GM12864 (cell line): ENCODE results near the gene ADGRG6.
A peak's percentile ranks its signal among the peaks of the same experiment; 100 is the strongest.

Experiments used
- DNase-seq: peaks from one replicate; pipeline ENCODE4 v3.0.0-alpha.2; 2011; ENCODE audit warnings: low read depth
- H3K4me3 ChIP-seq: 2 replicates; pipeline ENCODE4 v1.5.1; 2011; ENCODE audit warnings: mild to moderate bottlenecking, low read depth, low read length, control low read depth
- CTCF ChIP-seq: IDR thresholded peaks from 2 replicates; pipeline ENCODE4 v1.5.1; 2011; ENCODE audit warnings: low read depth, mild to moderate bottlenecking, moderate library complexity, low read length, control low read depth, inconsistent platforms; ENCODE audit errors: missing control alignments

ADGRG6 gene

DNA sequence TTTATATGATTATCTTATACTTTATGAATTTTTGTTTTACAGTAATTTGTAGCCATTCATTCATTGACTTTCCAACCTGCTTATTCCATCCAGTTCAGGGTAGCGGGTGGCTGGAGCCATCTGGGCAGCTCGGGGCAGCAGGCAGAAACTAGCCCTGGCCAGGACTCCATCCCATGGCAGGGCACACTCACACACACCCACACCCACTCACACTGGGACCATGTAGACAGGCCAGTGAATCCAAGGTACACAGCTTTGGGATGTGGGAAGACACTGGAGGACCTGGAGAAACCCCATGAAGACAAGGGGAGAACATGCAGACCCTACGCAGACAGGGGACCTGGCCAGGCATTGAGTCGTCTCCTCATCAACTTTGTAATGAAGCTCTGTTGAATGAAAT, 84.8 kb downstream of the ADGRG6 start:
- H3K4me3 ChIP-seq = no peak overlapping the region
- DNase-seq = no peak
- no peak for TF ChIP-seq CTCF

GRCh38 chr6:142387997-142388815, 86.4 kb downstream of the ADGRG6 start:
- no peak for DNase-seq
- no peak overlapping the region for H3K4me3 ChIP-seq
- TF ChIP-seq CTCF = peak; percentile 47

- TF ChIP-seq CTCF = no peak
Observed at GRCh38 chr6:142395266-142395665, 93.5 kb downstream of the ADGRG6 start.

DNA sequence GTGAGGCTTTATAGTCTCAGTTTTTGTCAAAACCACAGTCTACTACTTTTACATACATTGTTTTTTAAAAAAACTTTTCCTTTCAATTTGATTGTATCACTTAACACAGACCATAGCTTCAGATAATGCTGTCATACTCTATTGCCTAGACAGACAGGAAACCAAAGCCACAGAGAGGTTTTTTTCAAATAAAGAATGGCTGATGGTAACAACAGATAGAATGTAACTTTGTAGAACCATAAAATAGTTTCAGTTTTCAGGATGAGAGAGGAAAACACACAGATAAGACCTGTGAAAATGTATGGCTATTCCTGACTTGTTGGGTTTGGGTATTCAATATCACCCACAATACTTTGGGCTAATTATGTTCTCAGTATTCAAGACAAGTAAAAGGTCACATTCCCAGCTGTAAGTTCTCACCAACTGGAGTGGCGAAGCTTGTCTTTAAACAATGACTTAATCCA, 94.0 kb downstream of the ADGRG6 start:
- no peak for TF ChIP-seq CTCF
- no peak overlapping the region for H3K4me3 ChIP-seq
- DNase-seq = peak; percentile 8

More at GRCh38 chr6:142395266-142395665, 93.5 kb downstream of the ADGRG6 start:
- no peak overlapping the region for H3K4me3 ChIP-seq
- no peak for DNase-seq

GRCh38 chr6:142398353-142398752, 96.5 kb downstream of the ADGRG6 start:
- no peak overlapping the region for H3K4me3 ChIP-seq
- DNase-seq = no peak
- TF ChIP-seq CTCF = no peak

DNA sequence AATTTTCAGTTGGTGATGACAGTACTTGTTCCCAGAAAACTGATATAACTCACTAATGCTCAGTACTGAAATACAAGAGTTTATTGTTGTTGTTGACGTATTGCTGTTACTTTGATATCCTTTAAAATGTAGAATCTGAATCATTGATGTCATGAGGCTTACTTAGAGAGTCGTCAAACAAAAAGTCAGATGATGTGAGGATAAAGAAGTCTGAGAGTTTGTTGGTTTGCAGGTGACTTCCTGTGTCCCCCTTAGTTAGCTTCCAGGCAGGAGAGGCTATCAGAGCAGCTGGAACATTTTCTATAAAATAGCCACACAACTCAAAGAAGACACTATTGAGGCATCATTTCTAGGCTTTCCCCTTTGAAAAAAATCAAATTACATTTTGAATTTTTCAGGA, 97.9 kb downstream of the ADGRG6 start:
- no peak overlapping the region for H3K4me3 ChIP-seq
- no peak for TF ChIP-seq CTCF
- DNase-seq = no peak

GRCh38 chr6:142400495-142400894, 98.7 kb downstream of the ADGRG6 start:
- DNase-seq = no peak
- H3K4me3 ChIP-seq = no peak overlapping the region

More at GRCh38 chr6:142400495-142400894, 98.7 kb downstream of the ADGRG6 start:
- no peak for TF ChIP-seq CTCF
